HG03103 (cell line): ENCODE results near the gene HYAL1.
A peak's percentile ranks its signal among the peaks of the same experiment; 100 is the strongest.

Experiments used
- ATAC-seq: cut with Tn5 transposase; IDR thresholded peaks from one replicate; pipeline ENCODE4 v1.9.1; 2021; ENCODE audit warnings: low read depth; ENCODE audit not compliant: unreplicated experiment

HYAL1 gene

GRCh38 chr3:50334339-50335075 is 31.1 kb upstream of the HYAL1 start:
- ATAC-seq, result no peak

DNA sequence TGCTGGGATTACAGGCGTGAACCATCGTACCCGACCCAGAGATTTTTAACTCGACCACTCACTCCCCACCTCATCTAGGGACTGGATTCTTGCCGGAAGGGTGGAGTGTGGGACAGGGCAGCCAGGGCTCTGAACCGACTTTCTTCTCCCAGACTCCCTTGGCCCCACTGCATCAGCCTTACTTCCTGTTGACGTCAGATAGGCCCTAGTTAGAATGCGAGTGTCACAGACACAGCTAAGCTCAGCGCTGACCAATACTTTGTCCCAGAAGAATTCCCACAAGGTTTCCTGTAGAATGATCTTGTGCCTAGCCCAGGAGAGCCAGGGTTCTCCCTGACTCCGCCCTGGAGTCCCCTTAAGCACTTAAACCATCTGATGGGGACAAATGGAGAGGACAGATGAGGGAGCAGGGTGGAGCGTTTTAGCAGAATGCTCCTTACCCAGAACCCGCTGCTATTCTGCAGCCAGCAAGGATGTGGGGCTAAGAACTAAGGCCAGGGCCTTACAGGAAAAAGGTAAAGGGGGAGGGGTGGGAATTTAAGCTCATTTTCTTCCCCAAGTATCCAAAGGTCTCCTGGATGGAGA is 30.5 kb upstream of the HYAL1 start:
- no peak for ATAC-seq

- ATAC-seq, result no peak
These were observed 28.1 kb upstream of the HYAL1 start for GRCh38 chr3:50331364-50331907.

DNA sequence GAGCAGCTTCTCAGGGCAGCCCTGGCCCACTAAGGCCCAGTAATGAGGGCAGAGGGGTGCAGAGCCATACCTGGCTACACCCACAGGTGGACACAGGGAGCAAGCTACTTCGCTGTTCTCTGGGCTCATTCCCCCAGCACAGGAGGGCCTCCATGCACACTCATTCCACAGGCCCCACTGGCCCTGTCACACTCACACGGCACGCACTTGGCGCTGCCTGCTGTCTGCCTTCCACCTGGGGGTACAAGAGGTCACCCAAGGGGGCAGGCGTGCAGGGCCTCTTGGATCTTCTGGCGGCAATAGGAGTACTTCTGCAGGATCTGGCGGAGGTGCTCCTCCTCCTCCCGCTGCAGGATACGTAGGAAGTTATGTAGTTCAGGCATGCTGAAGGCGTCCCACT is 27.0 kb upstream of the HYAL1 start:
- ATAC-seq, result no peak

- peak; percentile 84 for ATAC-seq
These were observed 24.7 kb upstream of the HYAL1 start, which contains the start of gene TUSC2 for GRCh38 chr3:50327943-50328691. TUSC2 (minus strand) TSS chr3:50328223; CDS start chr3:50328099, 124 bp downstream.

GRCh38 chr3:50327129-50327528 is 23.8 kb upstream of the HYAL1 start:
- ATAC-seq, result no peak

- no peak for ATAC-seq
These were observed 22.8 kb upstream of the HYAL1 start for GRCh38 chr3:50326182-50326541.

- no peak for ATAC-seq
These were observed 22.3 kb upstream of the HYAL1 start for GRCh38 chr3:50325497-50326181.

DNA sequence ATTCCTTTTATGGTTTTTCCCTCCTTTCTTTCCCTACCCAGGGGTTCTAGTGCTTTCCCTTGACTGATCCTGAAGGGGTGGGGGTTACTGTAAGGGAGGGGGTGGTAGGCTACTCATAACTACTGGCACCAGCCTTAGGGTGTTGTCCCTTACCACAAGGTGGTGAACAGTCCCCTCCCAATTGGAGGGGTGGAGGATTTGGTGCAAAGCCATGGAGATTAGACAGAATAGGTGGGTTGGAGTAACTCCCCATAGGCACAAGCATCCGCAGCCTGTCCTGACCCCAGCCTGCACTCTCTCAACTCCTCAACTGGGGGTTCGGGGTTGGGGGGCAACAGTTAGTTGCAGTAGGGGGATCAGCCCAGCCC is 21.7 kb upstream of the HYAL1 start:
- ATAC-seq, result no peak

DNA sequence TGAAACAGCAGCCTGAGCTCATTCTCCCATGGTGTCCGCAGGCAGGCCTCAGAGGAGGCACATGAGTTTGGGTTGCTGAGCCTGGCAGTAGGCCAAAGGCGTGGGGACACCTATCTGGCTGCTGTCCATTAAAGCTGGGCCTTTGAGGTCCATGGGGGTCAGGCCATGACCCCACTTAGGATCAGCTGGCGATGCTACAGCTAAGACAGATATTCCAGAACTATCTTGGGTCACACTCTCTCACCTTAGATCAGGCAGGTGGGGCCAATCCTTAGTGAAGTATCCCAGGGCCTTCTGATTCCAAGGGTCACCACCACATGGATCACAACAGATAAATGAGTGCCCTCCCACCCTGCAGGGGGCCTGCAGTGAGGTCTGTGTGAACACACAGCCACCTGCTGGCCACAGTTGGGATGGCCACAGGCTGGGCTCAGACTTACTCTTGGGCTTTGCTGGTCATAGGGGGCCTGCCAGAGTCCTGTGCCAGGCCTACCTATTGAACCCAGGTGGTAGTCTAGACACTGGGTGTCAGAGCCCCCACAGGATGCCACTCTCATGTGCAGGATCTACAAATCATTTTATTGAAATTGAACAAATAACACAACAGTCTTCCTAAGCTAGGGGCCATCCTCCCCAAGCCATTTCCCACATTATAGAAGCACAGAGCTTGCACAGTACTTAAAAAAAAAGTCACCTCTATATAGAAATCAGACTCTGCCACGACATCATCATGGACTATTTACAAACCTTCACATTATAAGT is 21.2 kb upstream of the HYAL1 start:
- ATAC-seq, result no peak

GRCh38 chr3:50323614-50324199 is 20.3 kb upstream of the HYAL1 start:
- no peak for ATAC-seq

- no peak for ATAC-seq
These were observed 19.8 kb upstream of the HYAL1 start for GRCh38 chr3:50323092-50323600.

GRCh38 chr3:50322386-50323091 is 19.2 kb upstream of the HYAL1 start, which contains the start of gene HYAL2:
HYAL2 (minus strand) TSS chr3:50322745; CDS start chr3:50320489, 2,256 bp downstream.
- ATAC-seq, result no peak

DNA sequence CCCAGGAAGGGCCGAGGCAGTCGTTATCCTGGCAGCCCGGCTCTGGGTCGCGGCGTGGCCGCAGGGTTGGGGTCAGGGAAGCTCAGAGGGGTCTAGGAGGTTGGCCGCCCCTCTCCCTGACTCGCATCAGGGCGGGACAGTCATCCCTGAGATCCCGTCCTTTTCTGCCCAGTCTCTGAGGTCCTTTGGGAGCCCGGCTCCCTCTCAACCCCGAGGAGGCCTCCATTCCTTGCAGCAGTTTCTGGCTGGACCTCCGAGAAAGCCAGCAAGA is 18.7 kb upstream of the HYAL1 start:
- ATAC-seq, result no peak

- peak; percentile 70 for ATAC-seq
These were observed 18.2 kb upstream of the HYAL1 start for GRCh38 chr3:50321336-50322114.

DNA sequence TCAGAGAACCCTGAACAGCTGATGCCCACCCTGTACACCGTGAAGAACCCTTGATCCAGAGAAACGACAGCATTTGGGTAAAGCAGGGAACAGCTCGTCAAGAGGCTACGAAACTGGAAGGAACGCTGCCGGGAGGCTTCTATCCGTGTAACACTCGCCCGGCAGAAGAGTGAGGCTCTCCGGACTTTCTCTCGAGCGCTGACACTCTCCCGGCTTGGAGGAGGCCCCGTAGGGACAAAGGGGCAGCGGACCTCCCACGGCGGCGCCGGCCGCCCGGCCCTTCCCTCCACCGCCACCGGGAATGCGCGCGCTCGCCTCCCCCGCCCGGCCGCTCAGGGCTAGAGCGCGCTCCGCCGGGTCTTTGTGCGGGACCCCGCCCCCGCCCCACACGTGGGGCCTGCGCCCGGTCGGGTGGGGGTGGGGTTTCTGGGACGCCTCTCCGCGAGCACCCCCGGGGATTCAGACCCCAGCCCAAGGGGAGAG is 17.5 kb upstream of the HYAL1 start:
- peak; percentile 29 for ATAC-seq

- ATAC-seq, result no peak
These were observed 16.7 kb upstream of the HYAL1 start for GRCh38 chr3:50319894-50320625.
